OCI-LY3 (cell line): ENCODE data around the gene TMEM185B.

Source experiments
- H2AFZ ChIP-seq: fragments of 200-600, 300-600 bp; shearing (Covaris generic); 2 replicates; pipeline ENCODE4 v1.6.0; 2014; ENCODE audit warnings: antibody characterized with exemption, low read depth, low read length
- H3K27ac ChIP-seq: fragments of 200-600, 300-600 bp; sonication (generic); 2 replicates; pipeline ENCODE4 v1.5.1; 2014; ENCODE audit warnings: mild to moderate bottlenecking, low read length, moderate library complexity, mixed read lengths
- H3K27me3 ChIP-seq: fragments of 200-600, 300-600 bp; sonication (generic); 2 replicates; pipeline ENCODE4 v1.6.1; 2014; ENCODE audit warnings: low read depth, low read length, mixed read lengths
- H3K36me3 ChIP-seq: fragments of 200-600, 300-600 bp; sonication (generic); replicated peaks from 2 replicates; pipeline ENCODE3; 2014; ENCODE audit warnings: low read depth, low read length, mixed read lengths
- H3K4me1 ChIP-seq: fragments of 300-600, 200-600 bp; sonication (generic); 2 replicates; pipeline ENCODE4 v1.6.1; 2014; ENCODE audit warnings: low read length, mixed read lengths
- H3K4me2 ChIP-seq: fragments of 200-600, 300-600 bp; sonication (generic); 2 replicates; pipeline ENCODE4 v1.6.1; 2014; ENCODE audit warnings: low read length, mixed read lengths
- H3K4me3 ChIP-seq: fragments of 300-600, 200-600 bp; sonication (generic); 2 replicates; pipeline ENCODE4 v1.5.1; 2014; ENCODE audit warnings: antibody characterized with exemption, mild to moderate bottlenecking, low read length, moderate library complexity
- H3K79me2 ChIP-seq: fragments of 300-600, 200-600 bp; shearing (Covaris generic); 2 replicates; pipeline ENCODE4 v1.6.1; 2014; ENCODE audit warnings: mild to moderate bottlenecking, low read length, mixed read lengths
- H3K9ac ChIP-seq: fragments of 300-600, 200-600 bp; shearing (Covaris generic); 2 replicates; pipeline ENCODE4 v1.6.0; 2014; ENCODE audit warnings: mild to moderate bottlenecking, low read length, moderate library complexity
- H3K9me3 ChIP-seq: fragments of 200-600, 300-600 bp; shearing (Covaris generic); 2 replicates; pipeline ENCODE4 v1.6.1; 2014; ENCODE audit warnings: low read length, mixed read lengths; ENCODE audit not compliant: insufficient read depth
- H4K20me1 ChIP-seq: fragments of 200-600, 300-600 bp; sonication (generic); 2 replicates; pipeline ENCODE4 v1.6.1; 2016; ENCODE audit warnings: low read length, mixed read lengths; ENCODE audit not compliant: insufficient read depth
- CTCF ChIP-seq: fragments of 200-600, 300-600 bp; sonication (generic); IDR thresholded peaks from 2 replicates; pipeline ENCODE4 v1.5.1; 2014; ENCODE audit warnings: antibody characterized with exemption, low read length, low read depth
- EZH2phosphoT487 ChIP-seq: fragments of 200-600 bp; shearing (Covaris generic); IDR thresholded peaks from 2 replicates; pipeline ENCODE4 v1.6.1; 2018; ENCODE audit warnings: antibody characterized with exemption, mixed run types, low read depth

TMEM185B gene

DNA sequence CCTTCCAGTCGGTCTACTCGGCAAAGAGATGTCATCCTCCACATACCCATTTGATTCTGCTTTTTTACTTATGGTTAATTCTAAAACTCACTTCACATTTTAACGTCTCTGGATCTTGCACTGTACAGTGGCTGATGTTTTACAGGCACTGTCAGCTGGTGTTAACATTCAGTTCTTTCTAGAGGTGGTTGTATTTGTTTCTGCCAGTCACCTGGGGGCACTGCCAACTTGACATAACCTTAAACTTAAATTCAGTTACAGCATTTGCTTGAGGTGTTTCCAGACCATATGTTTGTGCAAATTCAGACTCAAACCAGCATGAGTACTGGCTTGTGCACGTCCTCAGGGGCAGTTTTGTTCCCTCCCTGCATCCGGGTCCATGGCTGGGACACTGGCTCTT, 5.3 kb upstream of the TMEM185B start:
- H2AFZ ChIP-seq = no peak overlapping the region
- H4K20me1 ChIP-seq = no peaks in the 10 kb centered on the region
- H3K4me1 ChIP-seq = peaks cover 22% of the 10 kb centered on the region
- H3K27me3 ChIP-seq = peaks cover 15% of the 10 kb centered on the region
- H3K79me2 ChIP-seq = no peaks in the 10 kb centered on the region
- H3K9me3 ChIP-seq = peaks cover 5% of the 10 kb centered on the region; the same call in 1 of the 2 replicates
- no peak overlapping the region for H3K27ac ChIP-seq
- no peak overlapping the region for H3K4me3 ChIP-seq
- H3K4me2 ChIP-seq = peak overlapping the region; percentile 13; the same call in 1 of the 2 replicates
- TF ChIP-seq CTCF (peak; percentile 59), EZH2phosphoT487 (no peak)
- no peaks in the 10 kb centered on the region for H3K36me3 ChIP-seq
- H3K9ac ChIP-seq = no peak overlapping the region

DNA sequence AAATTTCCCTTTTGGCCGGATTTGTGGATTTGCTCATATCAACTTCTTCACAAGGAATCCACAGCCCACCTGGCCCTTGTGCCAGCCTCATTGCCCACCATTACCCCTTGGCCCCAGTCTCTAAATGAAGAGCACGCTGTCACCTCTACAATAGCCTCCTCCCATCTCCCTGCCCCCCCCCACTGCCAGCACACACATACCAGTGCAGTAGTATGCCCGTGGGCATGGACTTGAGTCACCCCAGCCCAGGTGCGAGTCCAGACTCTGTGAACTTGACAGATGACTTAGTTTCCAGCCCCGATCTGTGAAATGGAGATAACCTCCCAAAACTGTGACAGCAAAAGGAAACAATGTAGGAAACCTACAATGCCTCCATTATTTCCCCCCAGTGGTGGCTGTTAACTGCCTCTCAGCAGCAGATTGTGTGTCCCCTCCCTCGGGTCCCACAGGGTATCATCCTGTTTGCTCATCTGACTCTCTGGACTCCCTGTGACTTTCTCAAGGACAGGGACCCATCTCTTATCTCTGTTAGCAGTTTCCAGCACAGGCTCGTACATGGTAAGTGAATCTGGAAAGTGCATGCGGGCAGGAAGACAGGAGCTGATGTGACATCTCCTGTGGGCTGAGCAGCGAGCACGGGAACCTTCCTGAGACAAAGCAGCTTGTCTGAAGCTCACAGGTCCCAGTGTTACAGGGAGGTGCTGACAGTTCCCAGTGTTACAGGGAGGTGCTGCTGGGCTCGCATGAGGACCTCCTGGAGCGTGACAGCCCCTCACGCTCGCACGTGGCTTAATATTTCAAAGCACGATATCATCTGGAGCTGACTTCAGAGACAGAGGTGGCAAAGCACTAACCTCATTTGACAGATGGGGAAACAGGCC, 4.2 kb upstream of the TMEM185B start:
- no peak overlapping the region for H2AFZ ChIP-seq
- H4K20me1 ChIP-seq = no peaks in the 10 kb centered on the region
- H3K9ac ChIP-seq = no peak overlapping the region
- H3K27me3 ChIP-seq = peaks cover 15% of the 10 kb centered on the region
- H3K27ac ChIP-seq = no peak overlapping the region
- no peak overlapping the region for H3K4me3 ChIP-seq
- peaks cover 5% of the 10 kb centered on the region; the same call in 1 of the 2 replicates for H3K9me3 ChIP-seq
- TF ChIP-seq EZH2phosphoT487 (no peak), CTCF (no peak)
- H3K4me1 ChIP-seq = peaks cover 19% of the 10 kb centered on the region
- H3K79me2 ChIP-seq = peaks cover 5% of the 10 kb centered on the region
- peaks cover 3% of the 10 kb centered on the region for H3K36me3 ChIP-seq
- peak overlapping the region; percentile 7; the same call in 1 of the 2 replicates for H3K4me2 ChIP-seq

DNA sequence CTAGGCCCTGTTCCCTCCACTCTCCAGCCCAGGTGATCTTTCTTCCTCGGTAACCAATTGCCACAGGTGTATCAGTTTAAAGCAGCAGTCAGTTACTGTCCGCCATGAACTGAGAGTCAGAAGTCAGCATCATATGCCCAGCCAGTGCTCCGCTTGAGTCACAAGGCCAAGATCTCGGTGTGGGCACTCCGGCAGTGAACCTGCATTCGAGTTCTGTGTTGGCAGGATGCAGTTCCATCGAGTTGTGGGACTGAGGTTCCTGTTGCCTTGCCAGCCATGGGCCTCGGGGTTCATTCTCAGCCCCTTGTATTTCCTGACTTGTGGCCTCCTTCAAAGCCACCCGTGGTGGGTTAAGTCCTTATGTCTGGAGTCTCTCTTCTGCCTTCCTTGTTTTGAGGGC, 3.1 kb upstream of the TMEM185B start:
- H3K4me1 ChIP-seq = peaks cover 16% of the 10 kb centered on the region
- peaks cover 5% of the 10 kb centered on the region; the same call in 1 of the 2 replicates for H3K9me3 ChIP-seq
- peaks cover 13% of the 10 kb centered on the region for H3K79me2 ChIP-seq
- peaks cover 7% of the 10 kb centered on the region for H3K36me3 ChIP-seq
- no peak for TF ChIP-seq EZH2phosphoT487
- no peak for TF ChIP-seq CTCF
- H3K27me3 ChIP-seq = peaks cover 15% of the 10 kb centered on the region
- no peak overlapping the region for H2AFZ ChIP-seq
- H3K4me2 ChIP-seq = no peak overlapping the region
- no peak overlapping the region for H3K27ac ChIP-seq
- H3K4me3 ChIP-seq = no peak overlapping the region
- H4K20me1 ChIP-seq = no peaks in the 10 kb centered on the region
- no peak overlapping the region for H3K9ac ChIP-seq

GRCh38 chr2:120225549-120226065, 2.4 kb upstream of the TMEM185B start:
- H3K4me1 ChIP-seq = peaks cover 16% of the 10 kb centered on the region
- peaks cover 15% of the 10 kb centered on the region for H3K27me3 ChIP-seq
- peaks cover 7% of the 10 kb centered on the region for H3K36me3 ChIP-seq
- H3K9ac ChIP-seq = no peak overlapping the region
- no peaks in the 10 kb centered on the region for H4K20me1 ChIP-seq
- TF ChIP-seq EZH2phosphoT487 (no peak), CTCF (no peak)
- peaks cover 17% of the 10 kb centered on the region for H3K79me2 ChIP-seq
- no peak overlapping the region for H2AFZ ChIP-seq
- no peak overlapping the region for H3K4me2 ChIP-seq
- no peak overlapping the region for H3K27ac ChIP-seq
- peaks cover 5% of the 10 kb centered on the region; the same call in 1 of the 2 replicates for H3K9me3 ChIP-seq
- H3K4me3 ChIP-seq = no peak overlapping the region
